Islet of Langerhans (tissue), 1 donor: ENCODE results near the gene PRRT2.
"Not testable (repeated sequence)": the region's sequence is repeated elsewhere in the genome, so short reads cannot be mapped to it uniquely, and the experiment has no call there.

Experiments
- FAIRE-seq: peaks from one replicate; lab custom pipeline; 2011; peaks lifted over from hg19 to GRCh38; lab: Jason Lieb, UNC

Gene PRRT2

GRCh38 chr16:29790949-29791844 lies 20.8 kb upstream of the PRRT2 start:
- FAIRE-seq, result no peak

GRCh38 chr16:29791845-29792807 lies 19.9 kb upstream of the PRRT2 start:
- no peak for FAIRE-seq

GRCh38 chr16:29793153-29793552 lies 18.8 kb upstream of the PRRT2 start:
- FAIRE-seq, result not testable (repeated sequence)

GRCh38 chr16:29794231-29794710 lies 17.7 kb upstream of the PRRT2 start:
- no peak for FAIRE-seq

- FAIRE-seq, result no peak
Observed at GRCh38 chr16:29802416-29802935, 9.5 kb upstream of the PRRT2 start.

GRCh38 chr16:29804020-29804419 lies 8.0 kb upstream of the PRRT2 start:
- FAIRE-seq, result no peak

GRCh38 chr16:29804455-29805231 lies 7.3 kb upstream of the PRRT2 start:
- no peak for FAIRE-seq

GRCh38 chr16:29805232-29806098 lies 6.5 kb upstream of the PRRT2 start:
- FAIRE-seq, result no peak

- no peak for FAIRE-seq
Observed at GRCh38 chr16:29806099-29806579, 5.9 kb upstream of the PRRT2 start, which contains the start of gene MAZ. TSS of gene MAZ (plus strand) at chr16:29806529. CDS start at chr16:29806702, 173 bp downstream.

GRCh38 chr16:29806641-29807425 lies 5.2 kb upstream of the PRRT2 start:
- FAIRE-seq, result no peak

- FAIRE-seq, result no peak
Observed at GRCh38 chr16:29807426-29808218, 4.4 kb upstream of the PRRT2 start.

GRCh38 chr16:29808219-29808900 lies 3.6 kb upstream of the PRRT2 start:
- no peak for FAIRE-seq

GRCh38 chr16:29809031-29809747 lies 2.8 kb upstream of the PRRT2 start:
- no peak for FAIRE-seq

GRCh38 chr16:29809850-29810698 lies 1.9 kb upstream of the PRRT2 start:
- FAIRE-seq, result no peak

GRCh38 chr16:29810699-29811169 lies 1.3 kb upstream of the PRRT2 start:
- FAIRE-seq, result no peak

GRCh38 chr16:29811170-29811895 lies 660 bp upstream of the PRRT2 start:
- peak; percentile 5 for FAIRE-seq
